ENCODE results near the gene TPX2. TPM values are rescaled to one million over a fixed set of nuclear protein-coding genes. Genes with fewer than 3 reads are reported as not detected.
A peak's percentile ranks its signal among the peaks of the same experiment; 100 is the strongest.

Gene TPX2
- total RNA-seq, 1 experiment from 2014 or later = 123 TPM

GRCh38 chr20:31713312-31714273 is 25.5 kb upstream of the TPX2 start:
- no peaks in the 10 kb centered on the region for H3K9me3 ChIP-seq
- peak; percentile 95 for DNase-seq
- peaks cover 57% of the 10 kb centered on the region for H3K36me3 ChIP-seq
- H3K27me3 ChIP-seq = no peaks in the 10 kb centered on the region
- H3K4me3 ChIP-seq = peak overlapping the region; percentile 16; the same call in 1 of the 2 replicates

GRCh38 chr20:31715766-31716165 is 23.3 kb upstream of the TPX2 start:
- no peaks in the 10 kb centered on the region for H3K27me3 ChIP-seq
- no peak for DNase-seq
- no peak overlapping the region for H3K4me3 ChIP-seq
- H3K9me3 ChIP-seq = no peaks in the 10 kb centered on the region
- peaks cover 68% of the 10 kb centered on the region for H3K36me3 ChIP-seq

- Histone ChIP-seq H3K36me3 (peaks cover 72% of the 10 kb centered on the region), H3K27me3 (no peaks in the 10 kb centered on the region), H3K9me3 (no peaks in the 10 kb centered on the region), H3K4me3 (no peak overlapping the region)
- DNase-seq = no peak
Observed at GRCh38 chr20:31716351-31716750, 22.7 kb upstream of the TPX2 start.

GRCh38 chr20:31716818-31717477 is 22.1 kb upstream of the TPX2 start:
- no peak overlapping the region for H3K4me3 ChIP-seq
- H3K9me3 ChIP-seq = no peaks in the 10 kb centered on the region
- no peak for DNase-seq
- H3K27me3 ChIP-seq = no peaks in the 10 kb centered on the region
- H3K36me3 ChIP-seq = peaks cover 72% of the 10 kb centered on the region

GRCh38 chr20:31717478-31718201 is 21.4 kb upstream of the TPX2 start:
- no peak overlapping the region for H3K4me3 ChIP-seq

GRCh38 chr20:31718952-31719643 is 20.0 kb upstream of the TPX2 start:
- no peak for DNase-seq
- Histone ChIP-seq H3K9me3 (no peaks in the 10 kb centered on the region), H3K36me3 (peaks cover 64% of the 10 kb centered on the region), H3K27me3 (no peaks in the 10 kb centered on the region), H3K4me3 (no peak overlapping the region)

More at GRCh38 chr20:31717478-31718201, 21.4 kb upstream of the TPX2 start:
- H3K9me3 ChIP-seq = no peaks in the 10 kb centered on the region
- no peaks in the 10 kb centered on the region for H3K27me3 ChIP-seq
- H3K36me3 ChIP-seq = peaks cover 69% of the 10 kb centered on the region
- DNase-seq = no peak

GRCh38 chr20:31719644-31720485 is 19.2 kb upstream of the TPX2 start:
- Histone ChIP-seq H3K4me3 (peak overlapping the region; percentile 97), H3K9me3 (no peaks in the 10 kb centered on the region), H3K36me3 (peaks cover 61% of the 10 kb centered on the region), H3K27me3 (no peaks in the 10 kb centered on the region)
- peak; percentile 88 for DNase-seq

- Histone ChIP-seq H3K4me3 (peak overlapping the region; percentile 97), H3K9me3 (no peaks in the 10 kb centered on the region), H3K36me3 (peaks cover 57% of the 10 kb centered on the region), H3K27me3 (no peaks in the 10 kb centered on the region)
- DNase-seq = no peak
Observed at GRCh38 chr20:31720486-31721407, 18.3 kb upstream of the TPX2 start.

- H3K4me3 ChIP-seq = peak overlapping the region; percentile 97
- no peak for DNase-seq
- H3K9me3 ChIP-seq = no peaks in the 10 kb centered on the region
- H3K36me3 ChIP-seq = peaks cover 50% of the 10 kb centered on the region
- H3K27me3 ChIP-seq = no peaks in the 10 kb centered on the region
Observed at GRCh38 chr20:31721408-31722256, 17.5 kb upstream of the TPX2 start.

- H3K9me3 ChIP-seq = no peaks in the 10 kb centered on the region
- peaks cover 42% of the 10 kb centered on the region for H3K36me3 ChIP-seq
- H3K27me3 ChIP-seq = no peaks in the 10 kb centered on the region
- peak; percentile 82 for DNase-seq
- H3K4me3 ChIP-seq = peak within 1 kb of the TSS; percentile 97
Observed at GRCh38 chr20:31722257-31723068, 16.6 kb upstream of the TPX2 start, which contains the start of gene BCL2L1. Gene BCL2L1, minus strand, starts transcription at chr20:31722868. Its CDS starts 650 bp downstream, at chr20:31722218.

- Histone ChIP-seq H3K4me3 (peak overlapping the region; percentile 97), H3K9me3 (no peaks in the 10 kb centered on the region), H3K27me3 (no peaks in the 10 kb centered on the region), H3K36me3 (peaks cover 37% of the 10 kb centered on the region)
- no peak for DNase-seq
Observed at GRCh38 chr20:31723069-31723318, 16.1 kb upstream of the TPX2 start.

- peak overlapping the region; percentile 97 for H3K4me3 ChIP-seq
- peak; percentile 99 for DNase-seq
- H3K9me3 ChIP-seq = no peaks in the 10 kb centered on the region
- H3K36me3 ChIP-seq = peaks cover 34% of the 10 kb centered on the region
- H3K27me3 ChIP-seq = no peaks in the 10 kb centered on the region
Observed at GRCh38 chr20:31723319-31724078, 15.6 kb upstream of the TPX2 start.

- Histone ChIP-seq H3K4me3 (no peak overlapping the region), H3K9me3 (no peaks in the 10 kb centered on the region), H3K27me3 (no peaks in the 10 kb centered on the region), H3K36me3 (no peaks in the 10 kb centered on the region)
- no peak for DNase-seq
Observed at GRCh38 chr20:31731321-31731717, 7.8 kb upstream of the TPX2 start.

All from MG63 (cell line).